Endothelial cell of umbilical vein (primary cell): Measurements from ENCODE around the gene CYB5A.

Experiments
- CTCF ChIP-seq, 2 donors: IDR thresholded peaks; 1 replicate in 1 of 2; 2 replicates in 1 of 2; pipeline ENCODE4 v1.5.1; 2011; ENCODE audit warnings: low read length in 2 of 2, mild to moderate bottlenecking in 2 of 2, moderate library complexity in 2 of 2, control low read depth in 1 of 2, inconsistent platforms in 1 of 2, low read depth in 1 of 2; ENCODE audit not compliant: insufficient read depth in 1 of 2; ENCODE audit errors: extremely low read depth in 1 of 2
- EZH2 ChIP-seq: IDR thresholded peaks from 2 replicates; pipeline ENCODE4 v1.6.1; 2012; ENCODE audit warnings: borderline replicate concordance, low read depth, mild to moderate bottlenecking, moderate library complexity, low read length, inconsistent platforms; ENCODE audit not compliant: severe bottlenecking
- FOS ChIP-seq: IDR thresholded peaks from 2 replicates; pipeline ENCODE4 v1.6.1; 2011; ENCODE audit warnings: mild to moderate bottlenecking, low read length, moderate library complexity, borderline replicate concordance; ENCODE audit not compliant: insufficient read depth
- MAX ChIP-seq: IDR thresholded peaks from 2 replicates; pipeline ENCODE4 v1.6.1; 2011; ENCODE audit not compliant: insufficient read depth, insufficient read length
- POLR2A ChIP-seq: IDR thresholded peaks from 2 replicates; pipeline ENCODE4 v1.6.1; 2012; ENCODE audit warnings: low read depth, mild to moderate bottlenecking, control low read depth, low read length
- POLR2AphosphoS5 ChIP-seq: IDR thresholded peaks from 2 replicates; pipeline ENCODE4 v1.6.1; 2012; ENCODE audit warnings: low read depth, mild to moderate bottlenecking, control low read depth, low read length, moderate library complexity; ENCODE audit not compliant: insufficient read depth

GRCh38 chr18:74261053-74261713 lies 30.6 kb downstream of the CYB5A start:
- TF ChIP-seq CTCF (IDR thresholded peaks at IDR 0.05; ENCODE audit: extremely low read depth in 1 of 2, insufficient read depth in 1 of 2, low read depth in 1 of 2, low read length in 2 of 2), result no peak
- TF ChIP-seq POLR2AphosphoS5, result no peak
- no peak for TF ChIP-seq MAX
- TF ChIP-seq EZH2, result no peak
- no peak for TF ChIP-seq POLR2A
- no peak for TF ChIP-seq FOS
